DND-41 (cell line): ENCODE measurements around the gene AMPH.

ENCODE experiments used
- EZH2 ChIP-seq: IDR thresholded peaks from 3 replicates; pipeline ENCODE4 v1.6.1; 2012; ENCODE audit warnings: borderline replicate concordance, low read depth, mild to moderate bottlenecking, moderate library complexity, low read length, inconsistent platforms; ENCODE audit not compliant: severe bottlenecking
- TF ChIP-seq, protein P1 (sequence below): IDR thresholded peaks from 2 replicates; pipeline ENCODE4 v1.5.1; 2012; ENCODE audit warnings: borderline replicate concordance, low read length, moderate library complexity, mild to moderate bottlenecking; ENCODE audit not compliant: poor library complexity, severe bottlenecking; ENCODE audit errors: extremely low read depth

DNA sequence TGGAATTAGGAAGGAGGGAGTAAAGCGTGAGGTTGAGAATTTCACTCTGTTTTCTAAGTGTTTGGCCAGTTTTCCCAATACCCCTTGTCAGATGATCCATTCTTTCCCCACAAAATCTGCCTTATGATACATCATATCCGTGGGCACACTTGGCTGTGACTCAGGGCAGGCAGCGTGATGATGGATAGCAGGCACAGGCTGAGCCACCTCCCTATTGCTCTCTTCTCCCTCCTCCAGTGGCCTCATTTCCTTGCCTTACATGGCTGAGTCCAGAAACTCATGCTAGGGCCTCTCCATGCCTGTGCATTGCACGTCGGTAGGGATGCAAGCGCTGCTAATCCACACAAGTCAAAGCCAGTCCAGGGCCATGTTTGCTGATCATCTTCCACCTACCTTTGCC, 128.3 kb downstream of the AMPH start:
- TF ChIP-seq EZH2: no peak
- TF ChIP-seq, protein P1, sequence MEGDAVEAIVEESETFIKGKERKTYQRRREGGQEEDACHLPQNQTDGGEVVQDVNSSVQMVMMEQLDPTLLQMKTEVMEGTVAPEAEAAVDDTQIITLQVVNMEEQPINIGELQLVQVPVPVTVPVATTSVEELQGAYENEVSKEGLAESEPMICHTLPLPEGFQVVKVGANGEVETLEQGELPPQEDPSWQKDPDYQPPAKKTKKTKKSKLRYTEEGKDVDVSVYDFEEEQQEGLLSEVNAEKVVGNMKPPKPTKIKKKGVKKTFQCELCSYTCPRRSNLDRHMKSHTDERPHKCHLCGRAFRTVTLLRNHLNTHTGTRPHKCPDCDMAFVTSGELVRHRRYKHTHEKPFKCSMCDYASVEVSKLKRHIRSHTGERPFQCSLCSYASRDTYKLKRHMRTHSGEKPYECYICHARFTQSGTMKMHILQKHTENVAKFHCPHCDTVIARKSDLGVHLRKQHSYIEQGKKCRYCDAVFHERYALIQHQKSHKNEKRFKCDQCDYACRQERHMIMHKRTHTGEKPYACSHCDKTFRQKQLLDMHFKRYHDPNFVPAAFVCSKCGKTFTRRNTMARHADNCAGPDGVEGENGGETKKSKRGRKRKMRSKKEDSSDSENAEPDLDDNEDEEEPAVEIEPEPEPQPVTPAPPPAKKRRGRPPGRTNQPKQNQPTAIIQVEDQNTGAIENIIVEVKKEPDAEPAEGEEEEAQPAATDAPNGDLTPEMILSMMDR: no peak
